Activated CD8-positive, alpha-beta memory T cell treated with anti-CD3 and anti-CD28 coated beads for 48 hours (primary cell): ENCODE data around the gene CDC123.
A peak's percentile ranks its signal among the peaks of the same experiment; 100 is the strongest.
"Not testable (repeated sequence)": the region's sequence is repeated elsewhere in the genome, so short reads cannot be mapped to it uniquely, and the experiment has no call there.

ENCODE experiments used
- DNase-seq, 3 experiments: peaks; one replicate each; pipeline ENCODE4 v3.0.0-alpha.2; 2020; ENCODE audit warnings: low read depth in 2 of 3, low spot score in 2 of 3

Gene CDC123

DNA sequence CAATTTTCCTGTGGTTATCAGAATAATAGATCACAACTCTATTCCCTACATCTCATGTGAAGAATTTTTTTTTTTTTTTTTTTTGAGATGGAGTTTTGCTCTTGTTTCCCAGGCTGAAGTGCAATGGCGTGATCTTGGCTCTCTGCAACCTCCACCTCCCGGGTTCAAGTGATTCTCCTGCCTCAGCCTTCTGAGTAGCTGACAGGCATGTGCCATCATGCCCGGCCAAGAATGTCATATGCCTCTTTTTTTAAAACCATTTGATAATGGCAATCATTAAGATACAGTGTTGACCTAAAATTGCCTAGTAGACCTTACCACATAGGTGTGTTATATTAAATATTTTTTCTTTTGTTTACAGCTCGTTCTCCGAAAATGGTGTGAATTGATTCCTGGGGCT, 38.7 kb downstream of the CDC123 start:
- not testable (repeated sequence) for DNase-seq

GRCh38 chr10:12235116-12235694, 39.2 kb downstream of the CDC123 start:
- DNase-seq: no peak

DNA sequence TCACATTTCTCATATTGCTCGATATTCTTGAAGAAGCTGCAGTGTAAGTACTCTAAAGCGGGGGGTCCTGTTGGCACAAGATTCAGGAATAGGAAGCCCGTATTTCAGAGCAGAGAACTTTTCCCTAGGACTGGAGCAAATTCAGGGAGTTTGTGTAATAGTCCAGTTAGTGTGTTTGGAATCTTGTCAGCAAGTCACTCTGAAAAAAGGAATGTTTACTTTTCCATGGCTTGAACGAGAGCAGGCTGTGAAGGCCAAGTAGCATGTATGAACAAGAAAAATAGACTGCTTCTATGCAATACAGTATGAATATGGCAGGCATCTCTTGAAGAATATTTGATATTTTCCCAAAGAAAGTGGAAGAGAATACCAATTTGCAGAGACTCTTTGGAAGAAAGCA, 39.8 kb downstream of the CDC123 start:
- DNase-seq: no peak

- DNase-seq: no peak
Observed at GRCh38 chr10:12237265-12238220, 41.6 kb downstream of the CDC123 start.

DNA sequence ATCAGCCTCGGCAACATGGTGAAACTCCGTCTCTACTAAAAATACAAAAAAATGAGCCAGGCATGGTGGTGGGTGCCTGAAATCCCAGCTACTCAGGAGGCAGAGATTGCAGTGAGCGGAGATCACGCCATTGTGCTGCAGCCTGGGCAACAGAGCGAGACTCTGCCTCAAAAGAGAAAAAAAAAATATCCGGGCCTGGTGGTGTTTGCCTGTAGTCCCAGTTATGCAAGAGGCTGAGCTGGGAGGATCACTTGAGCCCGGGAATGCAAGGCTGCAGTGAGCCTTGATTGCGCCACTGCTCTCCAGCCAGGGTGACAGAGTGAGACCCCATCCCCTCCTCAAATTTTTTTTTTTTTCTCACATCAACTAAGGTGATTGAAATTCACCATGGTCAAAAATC, 42.8 kb downstream of the CDC123 start:
- DNase-seq: no peak

- peak in 1 of 3 experiments; percentile 20 for DNase-seq
Observed at GRCh38 chr10:12241810-12242529, 46.0 kb downstream of the CDC123 start.

GRCh38 chr10:12243864-12244620, 48.1 kb downstream of the CDC123 start:
- DNase-seq: no peak

GRCh38 chr10:12250181-12250580, 54.2 kb downstream of the CDC123 start:
- DNase-seq: no peak

GRCh38 chr10:12250702-12251101, 54.7 kb downstream of the CDC123 start:
- not testable (repeated sequence) for DNase-seq

DNA sequence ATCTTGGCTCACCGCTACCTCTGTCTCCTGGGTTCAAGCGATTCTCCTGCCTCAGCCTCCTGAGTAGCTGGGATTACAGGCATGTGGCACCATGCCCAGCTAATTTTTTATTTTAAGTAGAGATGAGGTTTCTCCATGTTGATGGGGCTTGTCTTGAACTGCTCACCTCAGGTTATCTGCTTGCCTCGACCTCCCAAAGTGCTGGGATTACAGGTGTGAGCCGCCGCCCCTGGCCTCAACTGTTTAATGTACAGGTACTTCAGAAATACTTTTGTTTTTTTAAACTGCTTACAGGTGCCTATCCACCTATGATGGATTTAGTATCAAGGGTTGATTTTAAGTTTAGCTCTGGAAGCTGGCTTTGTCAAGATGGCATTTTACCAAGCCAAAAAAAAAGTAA, 55.6 kb downstream of the CDC123 start:
- DNase-seq: no peak

- DNase-seq: no peak
Observed at GRCh38 chr10:12252882-12253546, 57.0 kb downstream of the CDC123 start.

- no peak for DNase-seq
Observed at GRCh38 chr10:12255048-12255447, 59.1 kb downstream of the CDC123 start.

DNA sequence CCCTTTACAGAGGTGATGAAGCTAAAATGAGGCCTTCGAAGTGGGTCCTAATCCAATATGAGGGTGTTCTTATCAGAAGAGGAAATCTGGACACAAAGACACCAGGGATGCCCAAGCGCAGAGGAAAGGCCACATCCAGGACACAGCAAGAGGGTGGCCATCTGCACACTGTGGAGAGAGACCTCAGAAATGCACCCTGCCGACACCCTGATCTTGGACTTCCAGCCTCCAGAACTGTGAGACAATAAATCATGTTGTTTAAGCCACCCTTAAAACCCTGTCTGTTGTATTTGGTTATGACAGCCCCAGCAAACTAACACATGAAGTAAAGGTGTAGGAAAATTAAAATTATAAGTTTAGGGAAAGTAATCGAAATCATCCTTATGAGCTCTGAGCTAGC, 64.0 kb downstream of the CDC123 start:
- DNase-seq: no peak

DNA sequence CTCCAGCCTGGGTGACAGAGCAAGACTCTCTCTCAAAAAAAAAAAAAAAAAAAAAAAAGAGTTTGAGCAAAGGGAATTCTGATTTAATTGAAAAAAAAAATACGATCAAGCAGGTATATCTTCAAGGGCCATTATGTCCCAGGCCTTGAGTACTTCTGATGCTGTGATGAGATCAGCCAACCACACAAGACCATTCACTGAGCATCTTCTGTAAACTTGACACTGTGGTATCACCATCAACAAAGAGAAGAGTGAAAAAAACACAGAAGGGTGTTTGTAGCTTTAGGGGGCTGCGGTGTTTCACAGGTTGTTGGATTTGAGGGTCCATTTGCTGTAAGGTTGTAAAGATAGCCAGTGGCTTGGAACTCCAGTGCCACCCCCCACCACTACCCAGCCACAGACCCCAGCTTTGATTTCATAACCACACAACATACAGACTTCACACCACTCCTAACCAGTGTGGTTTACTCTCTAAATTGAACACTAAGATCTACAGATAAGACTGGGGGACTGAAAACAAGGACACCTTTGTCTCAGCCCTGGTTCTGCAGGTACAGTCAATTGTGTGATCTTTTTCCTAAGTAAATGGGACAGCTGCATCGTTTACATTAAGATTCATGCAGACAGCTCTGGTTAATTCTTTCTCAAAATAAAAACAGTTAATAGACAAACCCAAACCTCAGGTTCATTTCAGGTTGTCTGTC, 66.4 kb downstream of the CDC123 start:
- no peak for DNase-seq

GRCh38 chr10:12264204-12264940, 68.4 kb downstream of the CDC123 start:
- peak; percentile 39 to 46 (median 41) for DNase-seq

- DNase-seq: no peak
Observed at GRCh38 chr10:12269056-12269455, 73.1 kb downstream of the CDC123 start.

- DNase-seq: no peak
Observed at GRCh38 chr10:12271210-12271540, 75.2 kb downstream of the CDC123 start.

DNA sequence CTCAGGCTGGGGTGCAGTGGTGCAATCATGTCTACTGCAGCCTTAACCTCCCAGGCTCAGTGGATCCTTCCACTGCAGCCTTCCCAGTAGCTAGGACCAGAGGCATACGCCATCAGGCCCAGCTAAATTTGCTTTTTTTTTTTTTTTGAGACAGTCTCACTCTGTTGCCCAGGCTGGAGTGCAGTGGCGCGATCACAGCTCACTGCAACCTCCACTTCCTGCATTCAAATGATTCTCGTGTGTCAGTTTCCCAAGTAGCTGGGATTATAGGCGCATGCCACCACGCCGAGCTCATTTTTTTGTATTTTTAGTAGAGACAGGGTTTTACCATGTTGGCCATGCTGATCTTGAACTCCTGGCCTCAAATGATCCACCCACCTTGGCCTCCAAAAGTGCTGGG, 81.9 kb downstream of the CDC123 start:
- DNase-seq: not testable (repeated sequence)

DNA sequence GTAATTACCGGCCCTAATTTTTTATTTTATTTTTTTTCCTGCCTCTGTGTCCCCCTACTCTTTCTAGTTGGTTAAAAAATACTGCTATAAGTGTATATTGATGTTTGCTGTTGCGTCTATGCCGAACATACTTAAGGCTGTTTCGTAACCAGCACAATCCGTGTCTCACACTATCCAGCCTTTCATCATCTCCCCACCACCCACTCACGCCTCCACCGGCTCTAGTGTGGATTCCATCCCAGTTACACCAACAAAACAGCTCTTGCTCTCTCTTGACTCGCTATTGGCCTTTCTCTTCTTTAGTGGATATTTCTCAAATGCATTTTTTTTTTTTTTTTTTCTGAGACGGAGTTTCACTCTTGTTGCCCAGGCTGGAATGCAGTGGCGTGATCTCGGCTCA, 83.3 kb downstream of the CDC123 start:
- no peak for DNase-seq
